ENCODE results near the gene GPRC5A. TPM values are rescaled to one million over a fixed set of nuclear protein-coding genes. Genes with fewer than 3 reads are reported as not detected.

GPRC5A gene
- total and polyA plus RNA-seq, 2 donors (not counting 3 experiments of a cell fraction or from before 2014, with no cell fraction given): 22.7 to 86.4 TPM

DNA sequence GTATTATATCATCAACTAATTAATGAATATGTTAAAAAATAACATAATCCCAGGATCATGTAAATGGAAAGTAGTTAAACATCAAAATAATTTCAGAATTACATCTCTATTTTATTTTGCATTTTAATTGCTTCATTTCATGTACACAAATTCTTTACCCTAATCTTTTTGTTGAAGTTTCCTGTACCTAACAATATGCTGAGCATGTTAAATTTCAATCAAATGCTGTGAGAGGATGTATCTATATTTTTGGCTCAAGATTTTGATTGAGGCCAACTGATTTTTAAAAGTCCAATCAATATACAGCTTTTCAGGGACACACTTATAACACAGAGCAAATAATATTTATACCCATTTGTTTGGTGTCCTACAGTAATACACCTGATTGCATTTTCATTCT, 54.2 kb downstream of the GPRC5A start:
- no peak for DNase-seq (ENCODE audit: low read depth, low spot score)
- dilution Hi-C loops (cut with MboI; ENCODE audit: extremely low pct_ligation_motif_present, low sequenced_read_pairs) (no loop called here), intact Hi-C loops (cut with micrococcal nuclease) (no loop called here)
- H3K27me3 ChIP-seq (ENCODE audit: control insufficient read depth in 2 of 2, insufficient read depth in 2 of 2, low read length in 2 of 2): no peaks in the 10 kb centered on the region
- TF ChIP-seq POLR2A (IDR thresholded peaks at IDR 0.05; ENCODE audit: low read depth, low read length) (no peak), EZH2 (IDR thresholded peaks at IDR 0.05; ENCODE audit: borderline replicate concordance, low read depth, low read length, severe bottlenecking) (no peak), POLR2AphosphoS5 (IDR thresholded peaks at IDR 0.05; ENCODE audit: insufficient read depth, low read depth, low read length) (no peak), JUN (IDR thresholded peaks at IDR 0.05; ENCODE audit: borderline replicate concordance, insufficient read depth, insufficient read length, low read depth) (no peak), MYC (IDR thresholded peaks at IDR 0.05; ENCODE audit: low read depth, low read length) (no peak), GATA2 (IDR thresholded peaks at IDR 0.05; ENCODE audit: insufficient read depth, insufficient read length, low read depth, low read length) (no peak), FOS (IDR thresholded peaks at IDR 0.05; ENCODE audit: borderline replicate concordance, insufficient read depth, low read length) (no peak)
- TF ChIP-seq, protein P1, sequence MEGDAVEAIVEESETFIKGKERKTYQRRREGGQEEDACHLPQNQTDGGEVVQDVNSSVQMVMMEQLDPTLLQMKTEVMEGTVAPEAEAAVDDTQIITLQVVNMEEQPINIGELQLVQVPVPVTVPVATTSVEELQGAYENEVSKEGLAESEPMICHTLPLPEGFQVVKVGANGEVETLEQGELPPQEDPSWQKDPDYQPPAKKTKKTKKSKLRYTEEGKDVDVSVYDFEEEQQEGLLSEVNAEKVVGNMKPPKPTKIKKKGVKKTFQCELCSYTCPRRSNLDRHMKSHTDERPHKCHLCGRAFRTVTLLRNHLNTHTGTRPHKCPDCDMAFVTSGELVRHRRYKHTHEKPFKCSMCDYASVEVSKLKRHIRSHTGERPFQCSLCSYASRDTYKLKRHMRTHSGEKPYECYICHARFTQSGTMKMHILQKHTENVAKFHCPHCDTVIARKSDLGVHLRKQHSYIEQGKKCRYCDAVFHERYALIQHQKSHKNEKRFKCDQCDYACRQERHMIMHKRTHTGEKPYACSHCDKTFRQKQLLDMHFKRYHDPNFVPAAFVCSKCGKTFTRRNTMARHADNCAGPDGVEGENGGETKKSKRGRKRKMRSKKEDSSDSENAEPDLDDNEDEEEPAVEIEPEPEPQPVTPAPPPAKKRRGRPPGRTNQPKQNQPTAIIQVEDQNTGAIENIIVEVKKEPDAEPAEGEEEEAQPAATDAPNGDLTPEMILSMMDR (IDR thresholded peaks at IDR 0.05; ENCODE audit: extremely low read depth in 1 of 2, insufficient read depth in 1 of 2, low read depth in 1 of 2, low read length in 2 of 2): no peak
- TF ChIP-seq, protein P2, sequence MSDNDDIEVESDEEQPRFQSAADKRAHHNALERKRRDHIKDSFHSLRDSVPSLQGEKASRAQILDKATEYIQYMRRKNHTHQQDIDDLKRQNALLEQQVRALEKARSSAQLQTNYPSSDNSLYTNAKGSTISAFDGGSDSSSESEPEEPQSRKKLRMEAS (IDR thresholded peaks at IDR 0.05; ENCODE audit: insufficient read depth, insufficient read length): no peak
- no peaks in the 10 kb centered on the region for H4K20me1 ChIP-seq (replicated peaks; ENCODE audit: control insufficient read depth, extremely low read depth, insufficient read depth, low read length)
- no peak overlapping the region for H3K27ac ChIP-seq (ENCODE audit: insufficient read depth, low read depth, low read length)
- no peaks in the 10 kb centered on the region for H3K4me1 ChIP-seq (ENCODE audit: control insufficient read depth, extremely low read depth, insufficient read depth, low read length)
- FAIRE-seq: no peak
- no peak overlapping the region for H3K9ac ChIP-seq (replicated peaks; ENCODE audit: extremely low read depth, insufficient read depth, low read length)
- no peaks in the 10 kb centered on the region for H3K79me2 ChIP-seq (ENCODE audit: control insufficient read depth, insufficient read depth, low read length)
- H3K4me3 ChIP-seq (replicated peaks in 1 of 3; ENCODE audit: insufficient read depth in 1 of 3, low read depth in 1 of 3, low read length in 3 of 3): no peak overlapping the region
- H2AFZ ChIP-seq (ENCODE audit: low read depth, low read length): no peak overlapping the region
- no TSS peak for BruUV-seq (replicated peaks)
- ChIA-PET POLR2A (no interaction called here), CTCF (no interaction called here)
- peaks cover 0 to 3% of the 10 kb centered on the region in 2 experiments for H3K36me3 ChIP-seq (ENCODE audit: control insufficient read depth in 2 of 2, extremely low read depth in 1 of 2, insufficient read depth in 2 of 2, low read length in 2 of 2)
- H3K9me1 ChIP-seq (replicated peaks; ENCODE audit: control insufficient read depth, extremely low read depth, insufficient read depth, low read length): no peaks in the 10 kb centered on the region
- no peak overlapping the region for H3K4me2 ChIP-seq (ENCODE audit: insufficient read depth, low read length)
- H3K9me3 ChIP-seq (replicated peaks; ENCODE audit: control insufficient read depth, insufficient read depth, low read length): no peaks in the 10 kb centered on the region
